ENCODE measurements around the gene KLHL41. TPM values are rescaled to one million over a fixed set of nuclear protein-coding genes. Genes with fewer than 3 reads are reported as not detected.

Gene KLHL41
- total RNA-seq, 1 experiment from 2014 or later = 0.07 TPM

Other genes starting within 250 kb of the KLHL41 start
- gene LRP2, start 147.2 kb upstream of the KLHL41 start, total RNA-seq (2014; rRNA removed) = not detected in 2 replicates
- gene BBS5, start 30.2 kb upstream of the KLHL41 start, total RNA-seq (2014; rRNA removed) = 3.3 and 3.8 TPM in 2 replicates
- 21.1 and 27.0 TPM in 2 replicates for gene FASTKD1, start 64.2 kb downstream of the KLHL41 start, total RNA-seq (2014; rRNA removed)
- 20.9 and 33.7 TPM in 2 replicates for gene PPIG, start 74.6 kb downstream of the KLHL41 start, total RNA-seq (2014; rRNA removed)
- gene CFAP210, start 184.7 kb downstream of the KLHL41 start, total RNA-seq (2014; rRNA removed) = not detected in 2 replicates
- 5.0 and 5.9 TPM in 2 replicates for gene PHOSPHO2, start 184.8 kb downstream of the KLHL41 start, total RNA-seq (2014; rRNA removed)
- gene KLHL23, start 224.1 kb downstream of the KLHL41 start, total RNA-seq (2014; rRNA removed) = 13.6 and 15.3 TPM in 2 replicates